CD14-positive monocyte (primary cell): ENCODE measurements around the gene C6orf58. TPM values are rescaled to one million over a fixed set of nuclear protein-coding genes. Genes with fewer than 3 reads are reported as not detected.

Source experiments
- DNase-seq, 3 donors: peaks; one replicate each; pipeline ENCODE4 v3.0.0-alpha.2; 2011 to 2022
- H2AFZ ChIP-seq: 2 replicates; pipeline ENCODE4 v1.6.0; 2012; ENCODE audit warnings: mild to moderate bottlenecking, low read depth, low read length, inconsistent platforms; ENCODE audit not compliant: insufficient read depth, poor library complexity, severe bottlenecking
- H3K27ac ChIP-seq, 2 donors: 1 replicate in 1 of 2; 2 replicates in 1 of 2; pipeline ENCODE4 v1.5.1; 2012 to 2013; ENCODE audit warnings: low read length in 2 of 2, control low read depth in 1 of 2, inconsistent platforms in 1 of 2, low read depth in 1 of 2, mild to moderate bottlenecking in 1 of 2
- H3K27me3 ChIP-seq, 2 donors: one replicate each; pipeline versions ENCODE4 v1.6.0 to v1.6.1; 2011 to 2013; ENCODE audit warnings: low read length in 2 of 2; ENCODE audit not compliant: control insufficient read depth in 2 of 2, insufficient read depth in 2 of 2
- H3K36me3 ChIP-seq, 2 donors: replicated peaks in 1 of 2; 1 replicate in 1 of 2; 2 replicates in 1 of 2; pipeline versions ENCODE4 v1.5.1 to v1.6.1; 2012 to 2013; ENCODE audit warnings: low read length in 2 of 2, control low read depth in 1 of 2, inconsistent platforms in 1 of 2, mild to moderate bottlenecking in 1 of 2; ENCODE audit not compliant: insufficient read depth in 2 of 2, control insufficient read depth in 1 of 2
- H3K4me1 ChIP-seq, 2 donors: 1 replicate in 1 of 2; 2 replicates in 1 of 2; pipeline versions ENCODE4 v1.5.1 to v1.6.1; 2012 to 2013; ENCODE audit warnings: low read length in 2 of 2, control low read depth in 1 of 2, inconsistent platforms in 1 of 2, mild to moderate bottlenecking in 1 of 2, moderate library complexity in 1 of 2; ENCODE audit not compliant: insufficient read depth in 2 of 2, control insufficient read depth in 1 of 2
- H3K4me2 ChIP-seq: replicated peaks from 2 replicates; pipeline ENCODE3; 2012; ENCODE audit warnings: low read length, moderate library complexity, mild to moderate bottlenecking; ENCODE audit not compliant: poor library complexity, severe bottlenecking; ENCODE audit errors: extremely low read depth
- H3K4me3 ChIP-seq, 3 experiments: fragments of 200-600 bp in 1 of 3; sonication (generic) in 1 of 3; replicated peaks in 1 of 3; 1 replicate in 2 of 3; 2 replicates in 1 of 3; pipeline ENCODE4 v1.5.1; 2011 to 2013; ENCODE audit warnings: low read length in 3 of 3, mild to moderate bottlenecking in 3 of 3, control low read depth in 2 of 3, low read depth in 2 of 3, inconsistent platforms in 1 of 3, moderate library complexity in 1 of 3
- H3K79me2 ChIP-seq: 2 replicates; pipeline ENCODE4 v1.6.0; 2012; ENCODE audit warnings: mild to moderate bottlenecking, control low read depth, inconsistent platforms, low read length, moderate library complexity; ENCODE audit not compliant: insufficient read depth
- H3K9ac ChIP-seq: 2 replicates; pipeline ENCODE4 v1.6.0; 2017; ENCODE audit warnings: low read length, mild to moderate bottlenecking; ENCODE audit not compliant: insufficient read depth, poor library complexity, severe bottlenecking
- H3K9me3 ChIP-seq, 2 donors: replicated peaks in 1 of 2; 1 replicate in 1 of 2; 2 replicates in 1 of 2; pipeline versions ENCODE4 v1.5.1 to v1.6.1; 2012 to 2013; ENCODE audit warnings: low read length in 2 of 2, control low read depth in 1 of 2; ENCODE audit not compliant: control insufficient read depth in 1 of 2, insufficient read depth in 1 of 2
- H4K20me1 ChIP-seq: 2 replicates; pipeline ENCODE4 v1.6.0; 2012; ENCODE audit warnings: mild to moderate bottlenecking, low read length, control low read depth, moderate library complexity; ENCODE audit not compliant: insufficient read depth
- H3K27ac Mint-ChIP-seq, 7 donors: one replicate each; pipeline ENCODE4 v1.8.0; 2020; ENCODE audit warnings: mild to moderate bottlenecking in 7 of 7, mixed read lengths in 7 of 7, moderate library complexity in 6 of 7, inconsistent platforms in 2 of 7
- H3K27me3 Mint-ChIP-seq, 3 donors: one replicate each; pipeline ENCODE4 v1.8.0; 2021 to 2022; ENCODE audit warnings: low read depth in 3 of 3, mild to moderate bottlenecking in 3 of 3, mixed read lengths in 3 of 3, moderate library complexity in 3 of 3, inconsistent platforms in 1 of 3
- H3K36me3 Mint-ChIP-seq, 2 donors: one replicate each; pipeline ENCODE4 v1.8.0; 2020; ENCODE audit warnings: mixed read lengths in 2 of 2, inconsistent platforms in 1 of 2, mild to moderate bottlenecking in 1 of 2
- H3K4me1 Mint-ChIP-seq: one replicate; pipeline ENCODE4 v1.8.0; 2020; ENCODE audit warnings: mild to moderate bottlenecking, mixed read lengths
- H3K4me3 Mint-ChIP-seq, 2 donors: one replicate each; pipeline ENCODE4 v1.8.0; 2020; ENCODE audit warnings: mild to moderate bottlenecking in 2 of 2, mixed read lengths in 2 of 2, moderate library complexity in 1 of 2
- H3K9me3 Mint-ChIP-seq, 7 donors: one replicate each; pipeline ENCODE4 v1.8.0; 2020 to 2022; ENCODE audit warnings: mixed read lengths in 7 of 7, mild to moderate bottlenecking in 6 of 7, moderate library complexity in 6 of 7, inconsistent platforms in 2 of 7
- WGBS: methylation state at CpG from one replicate; pipeline ENCODE4 v1.1.5; 2013; ENCODE audit warnings: missing lambda C conversion rate; ENCODE audit not compliant: insufficient coverage; 5-methylcytosine and 5-hydroxymethylcytosine counted together
- intact Hi-C, 2 donors: fragments of 100-400 bp; cut with micrococcal nuclease; formaldehyde crosslinking; loops; one replicate each; pipeline versions ENCODE4 v1.15.0 to v1.15.1; 2023
- polyA plus RNA-seq, 3 donors: library from polyadenylated mRNA; depleted of rRNA in 1 of 3; unstranded in 2 of 3; stranded (reverse) in 1 of 3; fragments of 300-500 nt in 2 of 3; fragments of >200 nt in 1 of 3; fragmentation: Illumina TruSeq in 2 of 3; gene quantifications; 1 replicate in 2 of 3; 2 replicates in 1 of 3; pipeline ENCODE4 v1.2.3, GENCODE V29; 2012 to 2021
- TF ChIP-seq, protein P1 (sequence below): fragments of 200-600 bp; IDR thresholded peaks from one replicate; pipeline ENCODE4 v1.8.0; 2022; ENCODE audit warnings: antibody characterized with exemption, mild to moderate bottlenecking

Gene C6orf58
- polyA plus RNA-seq, 3 donors, result not detected

DNA sequence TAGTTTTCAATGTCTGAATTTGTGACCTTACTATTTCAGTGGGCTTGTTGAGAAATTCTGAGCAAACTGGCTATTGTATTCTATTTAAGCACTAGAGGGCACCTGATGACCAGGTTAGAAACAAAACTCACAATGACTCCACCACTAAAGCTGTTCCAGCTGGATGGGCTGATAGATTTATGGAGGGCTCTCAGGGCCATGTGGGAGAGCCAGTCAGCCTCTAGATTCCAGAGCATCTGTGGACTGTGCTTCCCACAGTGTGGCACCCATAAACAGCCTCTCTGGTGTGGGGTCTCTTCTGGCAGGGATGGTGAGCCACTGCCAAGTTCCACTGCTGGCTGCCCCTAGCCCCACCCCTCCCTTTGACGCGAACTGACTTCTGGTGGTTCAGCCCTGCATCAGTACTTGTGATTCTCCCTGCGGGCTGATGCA is 29.2 kb downstream of the C6orf58 start:
- Histone ChIP-seq H3K9me3 (no peaks in the 10 kb centered on the region), H2AFZ (no peak overlapping the region), H3K4me2 (no peak overlapping the region), H3K4me1 (no peaks in the 10 kb centered on the region), H3K4me3 (no peak overlapping the region), H4K20me1 (no peaks in the 10 kb centered on the region), H3K27ac (no peak overlapping the region), H3K79me2 (no peaks in the 10 kb centered on the region), H3K27me3 (no peaks in the 10 kb centered on the region), H3K9ac (no peak overlapping the region), H3K36me3 (no peaks in the 10 kb centered on the region)
- intact Hi-C loops, result no loop called here
- TF ChIP-seq, protein P1, sequence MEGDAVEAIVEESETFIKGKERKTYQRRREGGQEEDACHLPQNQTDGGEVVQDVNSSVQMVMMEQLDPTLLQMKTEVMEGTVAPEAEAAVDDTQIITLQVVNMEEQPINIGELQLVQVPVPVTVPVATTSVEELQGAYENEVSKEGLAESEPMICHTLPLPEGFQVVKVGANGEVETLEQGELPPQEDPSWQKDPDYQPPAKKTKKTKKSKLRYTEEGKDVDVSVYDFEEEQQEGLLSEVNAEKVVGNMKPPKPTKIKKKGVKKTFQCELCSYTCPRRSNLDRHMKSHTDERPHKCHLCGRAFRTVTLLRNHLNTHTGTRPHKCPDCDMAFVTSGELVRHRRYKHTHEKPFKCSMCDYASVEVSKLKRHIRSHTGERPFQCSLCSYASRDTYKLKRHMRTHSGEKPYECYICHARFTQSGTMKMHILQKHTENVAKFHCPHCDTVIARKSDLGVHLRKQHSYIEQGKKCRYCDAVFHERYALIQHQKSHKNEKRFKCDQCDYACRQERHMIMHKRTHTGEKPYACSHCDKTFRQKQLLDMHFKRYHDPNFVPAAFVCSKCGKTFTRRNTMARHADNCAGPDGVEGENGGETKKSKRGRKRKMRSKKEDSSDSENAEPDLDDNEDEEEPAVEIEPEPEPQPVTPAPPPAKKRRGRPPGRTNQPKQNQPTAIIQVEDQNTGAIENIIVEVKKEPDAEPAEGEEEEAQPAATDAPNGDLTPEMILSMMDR, result no peak
- WGBS, result 92% methylated on average over 2 of the region's 3 CpGs
- no peak for DNase-seq
- H3K4me3 Mint-ChIP-seq, result no peak overlapping the region
- H3K36me3 Mint-ChIP-seq, result no peaks in the 10 kb centered on the region
- peaks cover 0 to 4% (median 0%) of the 10 kb centered on the region in 7 donors for H3K9me3 Mint-ChIP-seq
- no peak overlapping the region for H3K27ac Mint-ChIP-seq
- H3K27me3 Mint-ChIP-seq, result peaks cover 0 to 4% (median 0%) of the 10 kb centered on the region in 3 donors
- H3K4me1 Mint-ChIP-seq, result no peaks in the 10 kb centered on the region

DNA sequence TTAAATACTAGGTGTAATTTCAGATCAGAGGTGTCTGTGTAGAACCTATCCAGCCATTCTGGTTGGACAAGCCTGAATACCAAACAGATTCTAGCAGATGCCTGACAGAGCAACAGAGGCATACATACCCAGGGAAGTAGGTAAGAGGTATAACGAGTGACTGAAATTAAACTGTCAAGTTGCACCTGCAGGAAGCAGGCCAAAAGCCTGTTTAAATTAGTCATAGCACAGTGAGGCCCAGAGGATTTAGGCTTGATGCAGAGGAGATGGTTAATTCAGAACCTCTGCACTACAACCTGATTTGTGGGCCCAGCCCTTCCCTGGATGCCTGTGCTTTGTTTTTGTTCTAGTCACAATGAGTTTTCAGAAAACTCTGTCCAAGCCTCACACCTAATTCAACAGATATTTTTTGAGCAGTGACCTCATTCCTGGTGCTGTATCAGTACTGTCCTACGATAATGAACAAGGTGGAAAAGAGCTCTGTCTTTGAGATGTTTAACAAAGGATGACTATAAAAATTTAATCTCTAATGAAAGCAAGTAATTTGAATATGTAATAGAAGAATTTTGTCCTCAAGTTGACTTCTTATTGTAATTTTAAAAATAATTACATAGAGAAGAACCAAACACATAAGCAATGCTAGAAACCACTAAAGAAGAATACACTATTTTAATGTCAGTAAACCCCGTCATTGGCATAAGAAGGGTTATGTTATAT is 31.7 kb downstream of the C6orf58 start:
- H3K4me3 ChIP-seq, result no peak overlapping the region
- H3K79me2 ChIP-seq, result no peaks in the 10 kb centered on the region
- Mint-ChIP-seq H3K27me3 (peaks cover 0 to 4% (median 2%) of the 10 kb centered on the region in 3 donors), H3K4me3 (no peak overlapping the region), H3K27ac (no peak overlapping the region), H3K36me3 (no peaks in the 10 kb centered on the region), H3K9me3 (peaks cover 0 to 1% (median 0%) of the 10 kb centered on the region in 7 donors), H3K4me1 (no peaks in the 10 kb centered on the region)
- no peaks in the 10 kb centered on the region for H3K27me3 ChIP-seq
- no peaks in the 10 kb centered on the region for H3K36me3 ChIP-seq
- no peak overlapping the region for H2AFZ ChIP-seq
- no peak overlapping the region for H3K4me2 ChIP-seq
- H4K20me1 ChIP-seq, result no peaks in the 10 kb centered on the region
- no peak overlapping the region for H3K9ac ChIP-seq
- H3K27ac ChIP-seq, result no peak overlapping the region
- 100% methylated on average over 1 of the region's 3 CpGs for WGBS
- H3K9me3 ChIP-seq, result no peaks in the 10 kb centered on the region
- no peaks in the 10 kb centered on the region for H3K4me1 ChIP-seq
- TF ChIP-seq, protein P1, result no peak
- DNase-seq, result no peak
- intact Hi-C loops, result no loop called here
